ENCODE results near the gene RAD51B.

GRCh38 chr14:68722968-68723566 lies 903.5 kb downstream of the RAD51B start:
- TF ChIP-seq, protein P1, sequence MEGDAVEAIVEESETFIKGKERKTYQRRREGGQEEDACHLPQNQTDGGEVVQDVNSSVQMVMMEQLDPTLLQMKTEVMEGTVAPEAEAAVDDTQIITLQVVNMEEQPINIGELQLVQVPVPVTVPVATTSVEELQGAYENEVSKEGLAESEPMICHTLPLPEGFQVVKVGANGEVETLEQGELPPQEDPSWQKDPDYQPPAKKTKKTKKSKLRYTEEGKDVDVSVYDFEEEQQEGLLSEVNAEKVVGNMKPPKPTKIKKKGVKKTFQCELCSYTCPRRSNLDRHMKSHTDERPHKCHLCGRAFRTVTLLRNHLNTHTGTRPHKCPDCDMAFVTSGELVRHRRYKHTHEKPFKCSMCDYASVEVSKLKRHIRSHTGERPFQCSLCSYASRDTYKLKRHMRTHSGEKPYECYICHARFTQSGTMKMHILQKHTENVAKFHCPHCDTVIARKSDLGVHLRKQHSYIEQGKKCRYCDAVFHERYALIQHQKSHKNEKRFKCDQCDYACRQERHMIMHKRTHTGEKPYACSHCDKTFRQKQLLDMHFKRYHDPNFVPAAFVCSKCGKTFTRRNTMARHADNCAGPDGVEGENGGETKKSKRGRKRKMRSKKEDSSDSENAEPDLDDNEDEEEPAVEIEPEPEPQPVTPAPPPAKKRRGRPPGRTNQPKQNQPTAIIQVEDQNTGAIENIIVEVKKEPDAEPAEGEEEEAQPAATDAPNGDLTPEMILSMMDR (tag by site-specific recombination; IDR thresholded peaks at IDR 0.05) = no peak
- TF ChIP-seq, protein P2, sequence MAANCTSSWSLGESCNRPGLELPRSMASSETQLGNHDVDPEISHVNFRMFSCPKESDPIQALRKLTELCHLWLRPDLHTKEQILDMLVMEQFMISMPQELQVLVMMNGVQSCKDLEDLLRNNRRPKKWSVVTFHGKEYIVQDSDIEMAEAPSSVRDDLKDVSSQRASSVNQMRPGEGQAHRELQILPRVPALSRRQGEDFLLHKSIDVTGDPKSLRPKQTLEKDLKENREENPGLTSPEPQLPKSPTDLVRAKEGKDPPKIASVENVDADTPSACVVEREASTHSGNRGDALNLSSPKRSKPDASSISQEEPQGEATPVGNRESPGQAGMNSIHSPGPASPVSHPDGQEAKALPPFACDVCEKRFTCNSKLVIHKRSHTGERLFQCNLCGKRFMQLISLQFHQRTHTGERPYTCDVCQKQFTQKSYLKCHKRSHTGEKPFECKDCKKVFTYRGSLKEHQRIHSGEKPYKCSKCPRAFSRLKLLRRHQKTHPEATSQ (tag by site-specific recombination; IDR thresholded peaks at IDR 0.05) = no peak
- TF ChIP-seq ZNF600 (tag by site-specific recombination; IDR thresholded peaks at IDR 0.05) (no peak), ZNF121 (tag by site-specific recombination; IDR thresholded peaks at IDR 0.05) (no peak), ZBTB48 (tag by site-specific recombination; IDR thresholded peaks at IDR 0.05) (no peak), ZNF423 (tag by site-specific recombination; IDR thresholded peaks at IDR 0.05) (no peak), ZNF785 (tag by site-specific recombination; IDR thresholded peaks at IDR 0.05) (no peak)
- TF ChIP-seq, protein P3, sequence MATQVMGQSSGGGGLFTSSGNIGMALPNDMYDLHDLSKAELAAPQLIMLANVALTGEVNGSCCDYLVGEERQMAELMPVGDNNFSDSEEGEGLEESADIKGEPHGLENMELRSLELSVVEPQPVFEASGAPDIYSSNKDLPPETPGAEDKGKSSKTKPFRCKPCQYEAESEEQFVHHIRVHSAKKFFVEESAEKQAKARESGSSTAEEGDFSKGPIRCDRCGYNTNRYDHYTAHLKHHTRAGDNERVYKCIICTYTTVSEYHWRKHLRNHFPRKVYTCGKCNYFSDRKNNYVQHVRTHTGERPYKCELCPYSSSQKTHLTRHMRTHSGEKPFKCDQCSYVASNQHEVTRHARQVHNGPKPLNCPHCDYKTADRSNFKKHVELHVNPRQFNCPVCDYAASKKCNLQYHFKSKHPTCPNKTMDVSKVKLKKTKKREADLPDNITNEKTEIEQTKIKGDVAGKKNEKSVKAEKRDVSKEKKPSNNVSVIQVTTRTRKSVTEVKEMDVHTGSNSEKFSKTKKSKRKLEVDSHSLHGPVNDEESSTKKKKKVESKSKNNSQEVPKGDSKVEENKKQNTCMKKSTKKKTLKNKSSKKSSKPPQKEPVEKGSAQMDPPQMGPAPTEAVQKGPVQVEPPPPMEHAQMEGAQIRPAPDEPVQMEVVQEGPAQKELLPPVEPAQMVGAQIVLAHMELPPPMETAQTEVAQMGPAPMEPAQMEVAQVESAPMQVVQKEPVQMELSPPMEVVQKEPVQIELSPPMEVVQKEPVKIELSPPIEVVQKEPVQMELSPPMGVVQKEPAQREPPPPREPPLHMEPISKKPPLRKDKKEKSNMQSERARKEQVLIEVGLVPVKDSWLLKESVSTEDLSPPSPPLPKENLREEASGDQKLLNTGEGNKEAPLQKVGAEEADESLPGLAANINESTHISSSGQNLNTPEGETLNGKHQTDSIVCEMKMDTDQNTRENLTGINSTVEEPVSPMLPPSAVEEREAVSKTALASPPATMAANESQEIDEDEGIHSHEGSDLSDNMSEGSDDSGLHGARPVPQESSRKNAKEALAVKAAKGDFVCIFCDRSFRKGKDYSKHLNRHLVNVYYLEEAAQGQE (tag by site-specific recombination; IDR thresholded peaks at IDR 0.05) = no peak
- TF ChIP-seq, protein P4, sequence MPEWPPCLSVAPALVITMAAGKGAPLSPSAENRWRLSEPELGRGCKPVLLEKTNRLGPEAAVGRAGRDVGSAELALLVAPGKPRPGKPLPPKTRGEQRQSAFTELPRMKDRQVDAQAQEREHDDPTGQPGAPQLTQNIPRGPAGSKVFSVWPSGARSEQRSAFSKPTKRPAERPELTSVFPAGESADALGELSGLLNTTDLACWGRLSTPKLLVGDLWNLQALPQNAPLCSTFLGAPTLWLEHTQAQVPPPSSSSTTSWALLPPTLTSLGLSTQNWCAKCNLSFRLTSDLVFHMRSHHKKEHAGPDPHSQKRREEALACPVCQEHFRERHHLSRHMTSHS (tag by site-specific recombination; IDR thresholded peaks at IDR 0.05) = no peak

Measured in HEK293 (cell line).